HepG2 (cell line): ENCODE measurements around the gene VEGFB. TPM values are rescaled to one million over a fixed set of nuclear protein-coding genes. Genes with fewer than 3 reads are reported as not detected.

Source experiments
- ELF4 ChIP-seq: sonication (generic); formaldehyde crosslinking; IDR thresholded peaks from 2 replicates; pipeline ENCODE4 v1.5.0; 2020; ENCODE audit warnings: missing genetic modification reagents, mild to moderate bottlenecking, moderate library complexity, borderline replicate concordance
- ETV5 ChIP-seq: IDR thresholded peaks from 2 replicates; pipeline ENCODE4 v1.6.1; 2018; ENCODE audit warnings: missing biosample characterization, missing genetic modification reagents, inconsistent platforms, borderline replicate concordance
- ETV6 ChIP-seq: sonication (generic); formaldehyde crosslinking; conservative IDR thresholded peaks from 2 replicates; pipeline ENCODE4 v1.4.0; 2020; ENCODE audit warnings: missing genetic modification reagents
- LRRFIP1 ChIP-seq: sonication (generic); formaldehyde crosslinking; conservative IDR thresholded peaks from 2 replicates; pipeline ENCODE4 v1.4.0; 2020; ENCODE audit warnings: missing genetic modification reagents
- MAX ChIP-seq: IDR thresholded peaks from 2 replicates; pipeline ENCODE4 v1.6.1; 2012; ENCODE audit warnings: inconsistent platforms
- TBL1XR1 ChIP-seq: fragments of 150-350 bp; IDR thresholded peaks from 2 replicates; pipeline ENCODE4 v1.6.1; 2014; ENCODE audit warnings: borderline replicate concordance, low read length; ENCODE audit not compliant: partially characterized antibody
- TFDP2 ChIP-seq: sonication (generic); formaldehyde crosslinking; IDR thresholded peaks from 2 replicates; pipeline ENCODE4 v1.4.0; 2020; ENCODE audit warnings: missing genetic modification reagents
- TRIM22 ChIP-seq: fragments of 450-650 bp; IDR thresholded peaks from 2 replicates; pipeline ENCODE4 v1.6.1; 2017
- USF2 ChIP-seq, 2 experiments: sonication (generic) in 1 of 2; formaldehyde crosslinking in 1 of 2; IDR thresholded peaks; 2 replicates each; pipeline versions ENCODE4 v1.5.1 to v1.6.1; 2011 to 2020; ENCODE audit warnings: borderline replicate concordance in 1 of 2, low read depth in 1 of 2, low read length in 1 of 2, mild to moderate bottlenecking in 1 of 2, missing genetic modification reagents in 1 of 2, moderate library complexity in 1 of 2
- ZHX1 ChIP-seq: sonication (generic); formaldehyde crosslinking; IDR thresholded peaks from 2 replicates; pipeline ENCODE4 v1.8.1; 2022; ENCODE audit warnings: low read depth, mild to moderate bottlenecking, missing genetic modification reagents
- ZNF225 ChIP-seq: sonication (generic); formaldehyde crosslinking; IDR thresholded peaks from 2 replicates; pipeline ENCODE4 v1.4.0; 2020; ENCODE audit warnings: mild to moderate bottlenecking, missing genetic modification reagents
- ZNF484 ChIP-seq: sonication (generic); formaldehyde crosslinking; IDR thresholded peaks from 2 replicates; pipeline ENCODE4 v1.5.1; 2020; ENCODE audit warnings: mild to moderate bottlenecking, low read depth, missing genetic modification reagents, borderline replicate concordance
- ZNF891 ChIP-seq: sonication (generic); formaldehyde crosslinking; IDR thresholded peaks from 2 replicates; pipeline ENCODE4 v1.5.0; 2020; ENCODE audit warnings: mild to moderate bottlenecking, missing genetic modification reagents
- polyA plus RNA-seq, 8 experiments: library from polyadenylated mRNA; depleted of rRNA in 3 of 8; stranded (reverse) in 7 of 8; unstranded in 1 of 8; fragments of >200 nt; fragmentation: Illumina TruSeq in 4 of 8; extraction: Trizol in 4 of 8; gene quantifications; 2 replicates each; pipeline versions ENCODE4 v1.2.1 to v1.2.3, GENCODE V29; 2011 to 2016; ENCODE audit warnings: low read depth in 4 of 8, missing spikeins in 1 of 8, mixed read lengths in 1 of 8; ENCODE audit not compliant: insufficient read depth in 1 of 8
- total RNA-seq, 5 experiments: library from RNA; depleted of rRNA; stranded (reverse); fragments of >200 nt; fragmentation: Illumina TruSeq; extraction: Trizol; gene quantifications; 2 replicates each; pipeline ENCODE4 v1.2.3, GENCODE V29; 2016; ENCODE audit warnings: low read depth in 1 of 5

VEGFB gene
- total and polyA plus RNA-seq, 2 of the 13 experiments (the other 11 are each of a cell fraction or from before 2014, with no cell fraction given) = 9.0 to 11.3 TPM

- no peak for TF ChIP-seq TRIM22
- no peak for TF ChIP-seq ZNF484
- TF ChIP-seq USF2 (IDR thresholded peaks at IDR 0.05; ENCODE audit: low read depth, low read length) = no peak
- TF ChIP-seq USF2 (CRISPR knock-in tag; IDR thresholded peaks at IDR 0.05; ENCODE audit: borderline replicate concordance) = no peak; the same call in 1 of the 2 replicates
- peak; percentile 64 for TF ChIP-seq MAX
- no peak for TF ChIP-seq ZNF225 (CRISPR knock-in tag)
- no peak for TF ChIP-seq TBL1XR1
- peak; percentile 4; the same call in 1 of the 2 replicates for TF ChIP-seq ZNF891 (CRISPR knock-in tag)
- TF ChIP-seq ETV6 = no peak
- no peak for TF ChIP-seq LRRFIP1 (CRISPR knock-in tag)
- TF ChIP-seq ETV5 (CRISPR knock-in tag) = peak; percentile 93
- TF ChIP-seq ELF4 = peak; percentile 64
- peak; percentile 28; the same call in 1 of the 2 replicates for TF ChIP-seq ZHX1
- TF ChIP-seq TFDP2 (CRISPR knock-in tag) = peak; percentile 68
Observed at GRCh38 chr11:64225608-64226506, 8.5 kb upstream of the VEGFB start, which contains the start of the genes NUDT22 and TRPT1 (continued).
